Measurements from ENCODE around the gene RPL5. TPM values are rescaled to one million over a fixed set of nuclear protein-coding genes. Genes with fewer than 3 reads are reported as not detected.

Gene RPL5
- 1,416 and 1,539 TPM in 2 replicates for total RNA-seq

DNA sequence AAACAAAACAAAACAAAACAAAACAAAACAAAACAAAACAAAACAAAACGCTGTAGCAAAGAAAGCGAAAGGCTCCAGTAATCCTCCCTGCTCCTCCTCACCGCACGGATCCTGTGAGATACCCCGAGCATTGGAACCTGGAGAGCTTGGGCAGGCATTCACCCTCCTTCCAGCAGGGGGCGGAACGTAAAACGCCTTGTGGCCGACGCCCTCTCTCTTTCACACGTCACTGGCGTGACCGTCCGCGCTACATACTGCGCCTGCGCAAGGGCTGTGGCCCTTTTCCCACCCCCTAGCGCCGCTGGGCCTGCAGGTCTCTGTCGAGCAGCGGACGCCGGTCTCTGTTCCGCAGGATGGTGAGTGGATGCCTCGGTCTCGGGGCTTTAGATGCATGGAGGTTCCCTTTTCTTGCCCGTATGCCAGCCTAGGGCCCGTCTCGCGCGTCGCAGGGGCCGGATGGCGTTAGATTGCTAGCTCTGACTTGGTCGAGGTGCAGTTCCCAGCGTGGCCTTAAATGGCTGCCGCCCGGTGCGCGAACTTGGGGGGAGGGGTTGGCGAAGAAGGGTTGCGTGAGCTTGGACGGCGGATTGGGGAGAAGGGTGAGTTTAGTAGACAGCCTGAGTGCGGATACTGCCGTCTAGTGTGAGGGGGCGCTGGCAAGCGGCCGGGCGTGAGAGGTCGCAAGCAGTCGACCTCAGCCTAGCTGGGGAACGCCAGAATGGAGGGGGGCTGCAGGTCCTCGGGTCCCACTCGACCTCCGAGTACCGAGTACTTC lies at the start of gene RPL5:
Gene RPL5 (plus strand): TSS at position 279 of the 775 bp plus-strand sequence. CDS start 75 bp downstream, at position 354.

DNA sequence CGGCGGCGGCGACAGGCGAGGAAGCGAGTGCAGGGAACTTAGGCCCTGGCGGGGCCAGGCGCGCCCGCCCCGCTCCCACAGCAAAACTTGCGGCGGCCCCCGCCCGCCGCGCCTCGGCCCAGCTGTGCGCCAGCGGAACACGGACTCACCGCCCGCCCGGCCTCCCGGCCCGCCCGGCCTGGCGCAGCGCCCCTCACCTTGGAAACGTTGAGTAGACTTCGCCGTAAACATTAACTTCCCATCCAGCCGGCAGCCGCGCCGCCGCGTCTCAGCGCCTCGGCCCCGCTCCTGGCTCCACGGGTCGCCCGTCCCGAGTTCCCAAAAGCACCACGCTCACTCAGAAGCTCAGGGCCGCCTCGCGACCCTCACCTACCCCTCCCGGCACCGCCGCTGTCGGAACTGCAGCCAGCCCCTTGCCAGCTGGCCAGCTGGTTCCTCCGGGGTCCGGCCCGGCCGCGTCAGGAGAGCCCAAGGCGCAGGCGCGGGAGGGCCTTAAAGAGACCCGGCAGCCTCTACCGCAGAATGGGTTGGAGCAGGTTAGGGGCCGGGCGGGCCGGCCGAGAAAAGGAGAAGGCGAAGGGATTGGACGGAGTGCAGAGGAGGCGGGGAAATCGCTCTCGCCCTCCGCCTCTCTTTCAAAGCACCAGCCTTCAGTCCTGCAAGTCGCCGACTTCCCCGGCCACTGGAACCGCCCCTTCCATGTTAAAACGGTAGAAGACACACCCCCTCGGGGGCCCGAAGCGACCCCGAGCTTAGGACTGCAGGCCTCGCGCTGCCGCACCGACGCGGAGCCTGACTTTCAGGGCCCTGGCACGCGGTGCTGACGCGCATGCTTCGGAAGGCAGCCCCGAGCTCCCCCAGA lies 47.0 kb upstream of the RPL5 start, which contains the start of gene EVI5:
Gene EVI5 (minus strand): TSS at position 470 of the 862 bp plus-strand sequence. CDS start 48,562 bp downstream, outside the sequence.

Other genes starting within 250 kb of the RPL5 start
- 60.5 and 75.9 TPM in 2 replicates for gene EVI5, start 46.9 kb upstream of the RPL5 start, total RNA-seq
- 12.5 and 15.8 TPM in 2 replicates for gene DIPK1A, start 129.4 kb downstream of the RPL5 start, total RNA-seq
- gene MTF2, start 247.2 kb downstream of the RPL5 start, total RNA-seq, result 10.1 and 13.6 TPM in 2 replicates

Data from smooth muscle cell of bladder (primary cell).